Measurements from ENCODE around the gene TPM4.
"Not testable (repeated sequence)": the region's sequence is repeated elsewhere in the genome, so short reads cannot be mapped to it uniquely, and the experiment has no call there.

Gene TPM4

DNA sequence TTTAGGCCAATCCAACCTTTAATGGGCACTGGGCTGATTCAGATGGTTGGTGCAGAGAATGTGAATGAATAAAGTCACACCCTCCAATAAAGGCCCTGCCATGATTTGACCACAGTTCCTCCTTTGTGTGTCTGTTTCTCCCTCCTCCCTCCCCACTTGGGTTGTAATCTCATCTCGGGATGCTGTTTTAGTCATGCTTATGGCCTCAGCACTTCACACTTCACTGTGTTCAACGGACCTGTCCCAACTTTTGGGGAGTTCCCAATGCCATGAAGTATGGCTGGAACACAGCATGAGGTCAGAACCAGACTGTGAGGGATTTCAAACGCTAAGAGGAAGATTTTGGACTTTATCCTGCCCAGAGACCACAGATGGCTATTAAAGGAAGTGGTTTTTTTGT is 29.8 kb downstream of the TPM4 start:
- TF ChIP-seq POLR2AphosphoS5 (IDR thresholded peaks at IDR 0.05; ENCODE audit: low read depth, low read length) (no peak), POLR2A (IDR thresholded peaks at IDR 0.05; ENCODE audit: low read depth, low read length) (no peak), TAF1 (IDR thresholded peaks at IDR 0.05; ENCODE audit: borderline replicate concordance, low read depth, low read length) (no peak)
- DNase-seq (ENCODE audit: insufficient read length) (no peak), FAIRE-seq (peak; percentile 44)

DNA sequence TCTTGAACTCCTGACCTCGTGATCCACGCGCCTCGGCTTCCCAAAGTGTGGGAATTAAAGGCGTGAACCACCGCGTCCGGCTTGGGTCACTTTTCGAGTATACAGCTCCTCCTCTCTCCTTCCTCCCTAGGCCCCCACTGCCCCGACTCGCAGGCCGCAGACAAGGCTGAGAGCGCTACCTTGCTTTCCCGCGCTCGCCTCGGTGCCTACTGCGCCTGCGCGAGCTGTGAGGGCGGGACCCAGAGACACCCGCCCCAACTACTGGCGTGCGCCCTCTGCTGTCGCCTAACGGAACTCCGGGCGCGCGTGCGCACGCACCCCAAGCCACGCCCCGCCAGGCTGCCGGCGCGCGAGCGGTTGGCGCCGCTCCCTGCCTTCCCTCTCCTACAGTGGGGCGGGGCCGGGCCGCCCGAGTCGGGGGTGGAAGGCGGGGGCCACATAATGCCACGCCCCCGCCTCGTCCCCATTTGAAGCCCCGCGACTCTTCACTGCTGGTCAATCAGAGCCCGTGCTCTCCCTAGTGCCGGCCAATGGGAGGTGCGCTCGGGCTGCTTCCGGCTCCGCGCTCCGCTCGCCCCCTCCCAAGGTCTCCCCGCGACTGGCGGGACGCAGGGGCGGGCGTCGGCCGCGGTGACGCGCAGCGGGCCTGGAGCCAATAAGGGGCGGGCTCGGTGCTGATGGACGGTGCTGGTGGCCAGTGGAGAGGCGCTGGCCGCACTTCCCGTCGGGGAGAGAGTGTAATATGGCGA is 35.0 kb downstream of the TPM4 start, which contains the start of gene RAB8A:
Gene RAB8A, plus strand, starts transcription at position 730 of the 749 bp plus-strand sequence. Its CDS starts 13 bp downstream, at position 743.
- no peak for TF ChIP-seq POLR2A (IDR thresholded peaks at IDR 0.05; ENCODE audit: low read depth, low read length)
- no peak for TF ChIP-seq TAF1 (IDR thresholded peaks at IDR 0.05; ENCODE audit: borderline replicate concordance, low read depth, low read length)
- peak; percentile 58; the same call in 1 of the 2 replicates for TF ChIP-seq POLR2AphosphoS5 (IDR thresholded peaks at IDR 0.05; ENCODE audit: low read depth, low read length)
- peak; percentile 99 for FAIRE-seq
- DNase-seq (ENCODE audit: insufficient read length) = peak; percentile 98

DNA sequence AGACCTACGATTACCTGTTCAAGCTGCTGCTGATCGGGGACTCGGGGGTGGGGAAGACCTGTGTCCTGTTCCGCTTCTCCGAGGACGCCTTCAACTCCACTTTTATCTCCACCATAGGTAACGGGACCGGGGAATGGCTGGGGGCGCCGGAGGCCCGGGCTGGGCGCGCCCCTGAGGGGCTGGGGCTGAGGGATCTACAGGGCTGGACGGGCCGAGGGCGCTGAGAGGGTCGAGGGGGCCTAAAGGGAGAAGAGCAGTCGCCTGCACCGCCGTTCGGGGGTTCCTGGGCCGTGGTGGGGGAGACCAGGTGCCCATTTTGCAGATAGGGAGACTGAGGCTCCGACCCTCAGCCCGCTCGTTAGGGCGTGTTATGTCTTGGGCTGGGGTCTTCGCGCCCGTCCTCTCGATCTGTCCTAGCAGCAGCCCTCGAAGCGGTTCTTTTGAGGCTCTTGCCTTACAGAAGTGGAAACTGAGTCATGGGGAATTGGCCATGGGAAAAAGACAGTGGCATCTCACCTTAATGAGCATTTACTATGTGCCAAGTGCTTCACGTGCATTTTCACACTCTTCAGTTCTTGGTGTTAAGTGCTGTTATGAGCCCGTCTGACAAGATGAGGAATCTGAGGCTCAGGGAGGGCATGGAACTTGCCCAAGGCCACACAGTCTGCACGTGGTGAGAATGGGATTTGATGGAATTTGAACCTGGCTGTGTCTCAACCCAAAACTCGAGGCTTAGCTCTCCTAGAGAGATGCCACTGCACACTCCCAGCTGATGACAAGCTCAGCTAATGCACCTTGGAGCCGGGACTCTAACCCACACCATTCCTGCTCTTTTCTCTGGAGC is 35.8 kb downstream of the TPM4 start:
- peak; percentile 85 for TF ChIP-seq TAF1 (IDR thresholded peaks at IDR 0.05; ENCODE audit: borderline replicate concordance, low read depth, low read length)
- peak; percentile 81 for TF ChIP-seq POLR2A (IDR thresholded peaks at IDR 0.05; ENCODE audit: low read depth, low read length)
- no peak; the same call in none of the 2 replicates for TF ChIP-seq POLR2AphosphoS5 (IDR thresholded peaks at IDR 0.05; ENCODE audit: low read depth, low read length)
- FAIRE-seq = no peak
- no peak for DNase-seq (ENCODE audit: insufficient read length)

DNA sequence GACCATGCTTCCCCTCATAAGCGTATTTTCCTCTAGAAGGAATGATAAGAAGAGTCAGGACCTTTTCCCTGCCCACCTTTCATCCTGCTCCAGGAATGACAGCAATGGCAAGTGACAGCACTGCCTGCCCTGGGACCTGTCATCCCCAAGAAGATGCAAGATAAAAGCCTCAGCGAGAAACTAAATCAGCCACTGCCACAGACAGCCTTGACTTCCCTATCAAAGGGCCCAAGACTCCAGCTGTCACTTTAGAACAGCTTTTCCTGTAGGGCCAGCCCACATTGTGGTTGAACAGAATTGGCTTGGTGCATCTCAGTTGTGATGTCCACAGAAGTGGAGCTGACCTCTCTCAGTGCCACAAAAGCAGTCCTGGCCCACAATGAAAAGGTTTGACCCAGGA is 36.5 kb downstream of the TPM4 start:
- DNase-seq (ENCODE audit: insufficient read length) (no peak), FAIRE-seq (no peak)
- TF ChIP-seq POLR2A (IDR thresholded peaks at IDR 0.05; ENCODE audit: low read depth, low read length) = no peak
- no peak for TF ChIP-seq TAF1 (IDR thresholded peaks at IDR 0.05; ENCODE audit: borderline replicate concordance, low read depth, low read length)
- TF ChIP-seq POLR2AphosphoS5 (IDR thresholded peaks at IDR 0.05; ENCODE audit: low read depth, low read length) = no peak

DNA sequence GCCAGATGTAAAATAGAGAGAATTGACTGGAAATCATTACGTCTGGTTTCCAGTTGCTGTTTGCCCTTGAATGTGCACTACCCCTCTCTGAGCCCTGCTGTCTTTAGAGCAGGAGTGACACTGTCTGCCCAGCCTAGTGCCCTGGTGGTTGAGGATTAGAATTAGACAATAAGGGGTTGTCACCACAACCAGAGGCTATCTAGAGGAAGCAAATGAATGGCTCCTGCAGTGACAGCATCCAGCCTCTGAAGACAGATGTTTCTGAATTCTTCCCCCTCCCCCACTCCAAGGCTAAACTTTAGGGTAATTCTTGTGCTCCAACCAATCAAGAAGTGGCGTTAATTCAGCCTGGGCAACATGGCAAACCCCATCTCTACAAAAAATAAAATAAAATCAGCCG is 37.4 kb downstream of the TPM4 start:
- TF ChIP-seq POLR2A (IDR thresholded peaks at IDR 0.05; ENCODE audit: low read depth, low read length) = no peak
- no peak for TF ChIP-seq TAF1 (IDR thresholded peaks at IDR 0.05; ENCODE audit: borderline replicate concordance, low read depth, low read length)
- TF ChIP-seq POLR2AphosphoS5 (IDR thresholded peaks at IDR 0.05; ENCODE audit: low read depth, low read length) = no peak
- DNase-seq (ENCODE audit: insufficient read length) (no peak), FAIRE-seq (no peak)

DNA sequence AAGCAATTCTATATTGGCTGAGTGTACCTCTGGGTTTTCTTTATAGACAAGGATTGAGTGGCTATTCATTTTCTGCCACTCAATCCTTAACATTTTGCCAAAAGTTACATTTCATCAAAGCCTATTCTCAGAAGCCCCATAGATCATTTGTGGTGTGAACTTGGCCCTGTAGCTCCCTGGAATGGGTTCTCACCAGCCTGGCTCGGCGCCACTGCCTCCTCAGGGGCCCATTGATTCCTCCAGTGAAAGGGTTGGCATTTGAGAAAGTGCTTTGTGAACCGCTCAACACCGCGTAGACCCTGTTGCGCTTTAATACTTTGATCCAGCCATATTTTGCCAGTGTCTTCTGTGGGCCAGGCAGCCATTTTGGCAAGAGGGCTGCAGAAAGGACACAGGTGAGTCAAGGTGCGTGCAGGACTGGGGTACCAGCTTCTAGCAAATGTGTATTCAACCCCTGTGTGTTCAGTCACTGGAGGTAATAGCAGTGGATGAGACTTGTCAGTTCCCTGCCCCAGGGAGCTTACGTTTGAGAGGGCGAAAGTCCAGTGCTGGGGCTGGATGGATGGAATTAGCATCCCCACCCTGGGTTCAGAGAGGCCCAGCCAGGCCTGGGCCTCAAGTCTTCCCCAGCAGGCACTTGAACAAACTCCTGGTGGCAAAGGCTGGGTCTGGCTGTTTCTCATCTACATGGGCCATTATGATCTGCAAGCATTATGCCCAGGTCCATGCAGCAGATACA is 39.2 kb downstream of the TPM4 start:
- no peak for TF ChIP-seq POLR2A (IDR thresholded peaks at IDR 0.05; ENCODE audit: low read depth, low read length)
- TF ChIP-seq POLR2AphosphoS5 (IDR thresholded peaks at IDR 0.05; ENCODE audit: low read depth, low read length) = no peak
- no peak for TF ChIP-seq TAF1 (IDR thresholded peaks at IDR 0.05; ENCODE audit: borderline replicate concordance, low read depth, low read length)
- no peak for FAIRE-seq
- no peak for DNase-seq (ENCODE audit: insufficient read length)

DNA sequence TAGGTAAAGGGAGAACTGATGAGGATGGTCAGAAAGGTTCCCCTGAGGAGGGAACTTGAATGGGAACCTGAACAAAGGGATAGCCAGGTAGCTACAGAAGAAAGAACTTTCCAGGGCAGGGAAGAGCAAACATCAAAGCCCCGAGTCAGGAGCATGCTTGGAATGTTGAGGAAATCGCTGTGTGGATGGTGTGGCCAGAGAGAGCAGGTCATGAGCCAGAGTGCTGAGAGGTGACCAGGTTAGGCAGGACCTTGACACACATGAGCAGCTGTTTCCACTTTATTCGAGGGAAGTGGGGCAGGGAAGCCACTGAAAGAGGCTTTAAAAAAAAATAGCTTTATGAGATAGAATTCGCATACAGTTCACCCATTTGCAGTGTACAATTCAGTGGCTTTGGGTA is 39.8 kb downstream of the TPM4 start:
- TF ChIP-seq POLR2A (IDR thresholded peaks at IDR 0.05; ENCODE audit: low read depth, low read length) (no peak), POLR2AphosphoS5 (IDR thresholded peaks at IDR 0.05; ENCODE audit: low read depth, low read length) (no peak), TAF1 (IDR thresholded peaks at IDR 0.05; ENCODE audit: borderline replicate concordance, low read depth, low read length) (no peak)
- FAIRE-seq = no peak
- no peak for DNase-seq (ENCODE audit: insufficient read length)

DNA sequence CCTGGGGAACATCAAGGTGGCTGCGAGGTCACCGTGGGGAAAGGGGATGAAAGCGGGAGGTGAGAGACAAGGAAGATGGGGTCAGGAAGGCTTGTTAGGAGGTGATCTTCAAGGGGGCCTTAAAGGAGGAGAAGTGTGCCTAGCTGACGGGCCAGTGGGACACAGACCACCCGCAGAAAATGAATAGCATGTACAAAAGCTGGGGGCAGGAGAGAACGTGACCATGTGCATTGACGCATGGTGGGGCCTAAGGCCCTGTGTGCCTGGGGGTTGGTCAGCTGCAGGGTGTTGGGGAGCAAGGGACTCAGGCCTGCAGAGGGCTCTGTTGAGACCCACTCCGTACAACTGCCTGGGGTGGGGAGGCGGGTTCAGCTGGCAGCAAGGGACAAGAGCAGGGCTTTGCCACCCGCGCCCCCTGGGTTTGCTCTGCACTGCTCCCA is 41.3 kb downstream of the TPM4 start:
- DNase-seq (ENCODE audit: insufficient read length) = no peak
- peak; percentile 53; the same call in 1 of the 2 replicates for TF ChIP-seq POLR2AphosphoS5 (IDR thresholded peaks at IDR 0.05; ENCODE audit: low read depth, low read length)
- TF ChIP-seq POLR2A (IDR thresholded peaks at IDR 0.05; ENCODE audit: low read depth, low read length) = peak; percentile 67; the same call in 1 of the 2 replicates
- TF ChIP-seq TAF1 (IDR thresholded peaks at IDR 0.05; ENCODE audit: borderline replicate concordance, low read depth, low read length) = no peak
- FAIRE-seq = peak; percentile 71

DNA sequence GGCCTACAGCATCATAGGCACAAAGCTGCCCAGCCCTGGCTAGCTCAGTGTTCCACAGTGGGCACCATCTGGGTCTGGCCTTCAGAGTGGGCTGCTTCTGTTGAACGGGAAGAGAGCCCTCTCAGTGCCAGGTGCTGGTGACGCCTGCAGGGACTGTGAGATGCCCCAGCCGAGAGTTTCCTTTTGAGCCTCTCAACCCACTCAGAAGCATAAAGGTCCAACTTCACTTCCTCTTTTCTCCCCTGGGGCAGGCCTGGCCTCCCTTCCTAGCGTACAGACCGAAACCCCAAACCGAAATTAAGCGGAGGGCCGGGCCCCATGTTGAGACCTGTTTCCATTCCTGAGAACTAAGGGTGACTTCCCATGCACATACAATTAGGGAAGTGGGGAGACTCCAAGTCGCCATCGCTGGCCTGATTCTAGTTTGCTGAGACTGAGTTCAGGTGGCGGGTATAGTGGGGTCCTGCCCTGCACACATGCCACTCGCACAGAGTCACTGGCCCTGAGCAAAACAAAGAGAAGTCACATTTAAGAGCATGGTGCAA is 42.3 kb downstream of the TPM4 start:
- TF ChIP-seq POLR2AphosphoS5 (IDR thresholded peaks at IDR 0.05; ENCODE audit: low read depth, low read length) (peak; percentile 42), POLR2A (IDR thresholded peaks at IDR 0.05; ENCODE audit: low read depth, low read length) (peak; percentile 67), TAF1 (IDR thresholded peaks at IDR 0.05; ENCODE audit: borderline replicate concordance, low read depth, low read length) (0 out of 2 replicates have a peak, but pooled peaks have one; percentile 32)
- peak; percentile 97 for FAIRE-seq
- DNase-seq (ENCODE audit: insufficient read length) = peak; percentile 83

DNA sequence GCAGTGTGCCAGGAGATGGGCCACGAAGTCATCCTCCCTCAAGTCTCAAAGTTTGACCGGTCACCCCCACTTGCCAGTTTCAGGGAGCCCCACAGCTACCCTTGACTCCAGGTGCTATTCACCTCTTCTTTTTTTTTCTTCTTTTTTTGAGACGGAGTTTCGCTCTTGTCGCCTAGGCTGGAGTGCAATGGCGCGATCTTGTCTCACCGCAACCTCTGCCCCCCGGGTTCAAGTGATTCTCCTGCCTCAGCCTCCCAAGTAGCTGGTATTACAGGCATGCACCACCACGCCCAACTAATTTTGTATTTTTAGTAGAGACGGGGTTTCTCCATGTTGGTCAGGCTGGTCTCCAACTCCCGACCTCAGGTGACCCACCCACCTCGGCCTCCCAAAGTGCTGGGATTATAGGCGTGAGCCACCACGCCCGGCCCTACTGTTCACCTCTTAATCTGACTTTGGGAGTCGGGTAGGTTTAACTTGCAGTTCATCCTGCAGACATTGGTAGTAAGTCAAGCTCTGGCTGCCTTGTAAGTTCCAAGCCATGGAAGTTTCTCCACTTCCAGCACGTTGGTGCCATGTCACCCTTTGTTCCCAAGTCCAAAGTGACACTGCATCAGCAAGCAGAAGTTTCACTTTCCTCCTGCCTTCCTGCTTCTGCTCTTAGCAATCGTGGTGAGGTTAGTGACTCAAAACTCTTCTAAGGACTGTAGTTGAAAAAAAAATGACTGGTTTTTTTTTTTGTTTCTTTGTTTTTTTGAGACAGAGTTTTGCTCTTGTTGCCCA is 43.0 kb downstream of the TPM4 start:
- DNase-seq (ENCODE audit: insufficient read length) = not testable (repeated sequence)
- FAIRE-seq = peak; percentile 62
